Fibroblast of lung (primary cell): ENCODE results near the gene ANKRD40. TPM values are rescaled to one million over a fixed set of nuclear protein-coding genes. Genes with fewer than 3 reads are reported as not detected.

Experiments used
- DNase-seq, 2 donors: peaks; one replicate each; pipeline versions ENCODE4 v3.0.0 to v3.0.0-alpha.2; 2010; ENCODE audit warnings: low read depth in 2 of 2
- H2AFZ ChIP-seq: 2 replicates; pipeline ENCODE4 v1.5.1; 2012; ENCODE audit warnings: low read length, control low read depth, inconsistent platforms
- H3K27ac ChIP-seq: 2 replicates; pipeline ENCODE4 v1.5.1; 2011; ENCODE audit warnings: low read length, control low read depth; ENCODE audit not compliant: insufficient read depth
- H3K27me3 ChIP-seq: 2 replicates; pipeline ENCODE4 v1.5.1; 2011; ENCODE audit warnings: mild to moderate bottlenecking, low read length; ENCODE audit not compliant: control insufficient read depth, insufficient read depth
- H3K36me3 ChIP-seq: 2 replicates; pipeline ENCODE4 v1.5.1; 2011; ENCODE audit warnings: low read length; ENCODE audit not compliant: control insufficient read depth, insufficient read depth
- H3K4me1 ChIP-seq: 2 replicates; pipeline ENCODE4 v1.5.1; 2011; ENCODE audit warnings: low read length; ENCODE audit not compliant: control insufficient read depth, insufficient read depth; ENCODE audit errors: extremely low read depth
- H3K4me2 ChIP-seq: 2 replicates; pipeline ENCODE4 v1.5.1; 2011; ENCODE audit warnings: low read length, control low read depth; ENCODE audit not compliant: insufficient read depth; ENCODE audit errors: extremely low read depth
- H3K4me3 ChIP-seq, 4 experiments: fragments of 200-600 bp in 1 of 4; sonication (generic) in 1 of 4; replicated peaks in 1 of 4; 2 replicates each; pipeline ENCODE4 v1.5.1; 2011 to 2016; ENCODE audit warnings: low read length in 4 of 4, low read depth in 3 of 4, mild to moderate bottlenecking in 3 of 4, control low read depth in 2 of 4, inconsistent platforms in 1 of 4, mixed read lengths in 1 of 4; ENCODE audit not compliant: insufficient read depth in 1 of 4; ENCODE audit errors: control extremely low read depth in 1 of 4
- H3K79me2 ChIP-seq: 2 replicates; pipeline ENCODE4 v1.5.1; 2012; ENCODE audit warnings: mild to moderate bottlenecking, low read length, inconsistent platforms; ENCODE audit not compliant: control insufficient read depth, insufficient read depth
- H3K9ac ChIP-seq: 2 replicates; pipeline ENCODE4 v1.5.1; 2011; ENCODE audit warnings: mild to moderate bottlenecking, low read length, control low read depth; ENCODE audit not compliant: insufficient read depth
- H3K9me3 ChIP-seq: 2 replicates; pipeline ENCODE4 v1.5.1; 2012; ENCODE audit warnings: low read depth, low read length; ENCODE audit not compliant: control insufficient read depth, insufficient read depth
- H4K20me1 ChIP-seq: 2 replicates; pipeline ENCODE4 v1.5.1; 2011; ENCODE audit warnings: low read length; ENCODE audit not compliant: control insufficient read depth, insufficient read depth; ENCODE audit errors: extremely low read depth
- CTCF ChIP-seq, 2 donors: IDR thresholded peaks in 1 of 2; conservative IDR thresholded peaks in 1 of 2; 1 replicate in 1 of 2; 2 replicates in 1 of 2; pipeline ENCODE4 v1.5.1; 2011 to 2012; ENCODE audit warnings: low read length in 2 of 2, control low read depth in 1 of 2, inconsistent platforms in 1 of 2, low read depth in 1 of 2, mild to moderate bottlenecking in 1 of 2
- EZH2 ChIP-seq: IDR thresholded peaks from 2 replicates; pipeline ENCODE4 v1.5.1; 2012; ENCODE audit warnings: low read length, control low read depth, mild to moderate bottlenecking; ENCODE audit errors: missing control alignments
- polyA plus RNA-seq, 2 donors: library from polyadenylated mRNA; depleted of rRNA in 1 of 2; stranded (reverse) in 1 of 2; unstranded in 1 of 2; fragments of >200 nt; gene quantifications; 2 replicates each; pipeline ENCODE4 v1.2.1, GENCODE V29; 2011 to 2012; ENCODE audit warnings: missing spikeins in 1 of 2
- total RNA-seq: library from RNA; depleted of rRNA; stranded (reverse); fragments of >200 nt; gene quantifications from 2 replicates; pipeline ENCODE4 v1.2.1, GENCODE V29; 2014

The ANKRD40 gene
- total and polyA plus RNA-seq, 2 donors (not counting 1 experiment from before 2014, with no cell fraction given): 34.5 to 59.9 TPM

GRCh38 chr17:50697663-50698272, 9.9 kb downstream of the ANKRD40 start:
- H2AFZ ChIP-seq: no peak overlapping the region
- H3K36me3 ChIP-seq: peaks cover 15% of the 10 kb centered on the region
- peaks cover 6% of the 10 kb centered on the region for H3K79me2 ChIP-seq
- no peak overlapping the region for H3K27ac ChIP-seq
- peaks cover 13% of the 10 kb centered on the region for H3K4me1 ChIP-seq
- H4K20me1 ChIP-seq: no peaks in the 10 kb centered on the region
- no peak overlapping the region for H3K4me2 ChIP-seq
- TF ChIP-seq CTCF (conservative IDR thresholded peaks at IDR 0.05 in 1 of 2, IDR thresholded peaks at IDR 0.05 in 1 of 2; ENCODE audit: low read depth in 1 of 2, low read length in 2 of 2) (no peak), EZH2 (no peak)
- no peak overlapping the region for H3K9ac ChIP-seq
- H3K27me3 ChIP-seq: no peaks in the 10 kb centered on the region
- DNase-seq: no peak
- H3K4me3 ChIP-seq: no peak overlapping the region
- no peaks in the 10 kb centered on the region for H3K9me3 ChIP-seq

GRCh38 chr17:50697062-50697461, 10.7 kb downstream of the ANKRD40 start:
- Histone ChIP-seq H3K9me3 (no peaks in the 10 kb centered on the region), H3K36me3 (peaks cover 15% of the 10 kb centered on the region), H4K20me1 (no peaks in the 10 kb centered on the region), H3K4me2 (no peak overlapping the region), H3K79me2 (no peaks in the 10 kb centered on the region), H3K27me3 (no peaks in the 10 kb centered on the region), H3K4me3 (no peak overlapping the region), H2AFZ (no peak overlapping the region), H3K4me1 (peaks cover 19% of the 10 kb centered on the region), H3K9ac (no peak overlapping the region), H3K27ac (no peak overlapping the region)
- no peak for DNase-seq
- TF ChIP-seq EZH2: no peak
- TF ChIP-seq CTCF (conservative IDR thresholded peaks at IDR 0.05 in 1 of 2, IDR thresholded peaks at IDR 0.05 in 1 of 2; ENCODE audit: low read depth in 1 of 2, low read length in 2 of 2): no peak

GRCh38 chr17:50696365-50696879, 11.3 kb downstream of the ANKRD40 start:
- H3K4me2 ChIP-seq: no peak overlapping the region
- no peaks in the 10 kb centered on the region for H4K20me1 ChIP-seq
- no peak overlapping the region for H3K27ac ChIP-seq
- peaks cover 15% of the 10 kb centered on the region for H3K36me3 ChIP-seq
- peaks cover 21% of the 10 kb centered on the region for H3K4me1 ChIP-seq
- H3K79me2 ChIP-seq: no peaks in the 10 kb centered on the region
- TF ChIP-seq CTCF (conservative IDR thresholded peaks at IDR 0.05 in 1 of 2, IDR thresholded peaks at IDR 0.05 in 1 of 2; ENCODE audit: low read depth in 1 of 2, low read length in 2 of 2) (no peak), EZH2 (no peak)
- H3K27me3 ChIP-seq: no peaks in the 10 kb centered on the region
- no peak overlapping the region for H3K4me3 ChIP-seq
- no peak overlapping the region for H2AFZ ChIP-seq
- no peaks in the 10 kb centered on the region for H3K9me3 ChIP-seq
- DNase-seq: no peak
- H3K9ac ChIP-seq: no peak overlapping the region
